Neural cell (in vitro differentiated cells): ENCODE results near the gene NR5A2. TPM values are rescaled to one million over a fixed set of nuclear protein-coding genes. Genes with fewer than 3 reads are reported as not detected.
A peak's percentile ranks its signal among the peaks of the same experiment; 100 is the strongest.

ENCODE experiments used
- H2AFZ ChIP-seq: fragments of 200-600, 300-800 bp; sonication (generic), shearing (Covaris generic); 2 replicates; pipeline ENCODE4 v1.6.0; 2014; ENCODE audit warnings: low read depth, mild to moderate bottlenecking, antibody characterized with exemption, low read length, moderate library complexity
- H3F3A ChIP-seq: fragments of 200-600 bp; shearing (Covaris generic); 2 replicates; pipeline ENCODE4 v1.6.1; 2016; ENCODE audit warnings: mild to moderate bottlenecking, moderate library complexity, mixed read lengths, antibody characterized with exemption, low read length; ENCODE audit not compliant: insufficient read depth, poor library complexity, severe bottlenecking
- H3K27ac ChIP-seq: fragments of 200-600, 300-800 bp; sonication (generic), shearing (Covaris generic); 2 replicates; pipeline ENCODE4 v1.5.1; 2014; ENCODE audit warnings: mild to moderate bottlenecking, low read length, moderate library complexity
- H3K27me3 ChIP-seq: fragments of 300-800, 200-600 bp; sonication (generic), shearing (Covaris generic); 2 replicates; pipeline ENCODE4 v1.6.0; 2014; ENCODE audit warnings: mild to moderate bottlenecking, low read depth, low read length, moderate library complexity; ENCODE audit not compliant: insufficient read depth
- H3K36me3 ChIP-seq: fragments of 300-800, 200-600 bp; sonication (generic), shearing (Covaris generic); 2 replicates; pipeline ENCODE4 v1.5.1; 2014; ENCODE audit warnings: mild to moderate bottlenecking, antibody characterized with exemption, low read length, moderate library complexity; ENCODE audit not compliant: insufficient read depth
- H3K4me2 ChIP-seq: fragments of 300-800, 200-600 bp; sonication (generic), shearing (Covaris generic); 2 replicates; pipeline ENCODE4 v1.6.0; 2014; ENCODE audit warnings: mild to moderate bottlenecking, low read length
- H3K4me3 ChIP-seq: fragments of 300-800, 200-600 bp; sonication (generic), shearing (Covaris generic); 2 replicates; pipeline ENCODE4 v1.5.1; 2014; ENCODE audit warnings: mild to moderate bottlenecking, low read length, moderate library complexity
- H3K79me2 ChIP-seq: fragments of 200-600 bp; shearing (Covaris generic); replicated peaks from 2 replicates; pipeline ENCODE4 v1.6.0; 2014; ENCODE audit warnings: mild to moderate bottlenecking, low read length, moderate library complexity; ENCODE audit not compliant: insufficient read depth
- H3K9ac ChIP-seq: fragments of 300-800, 200-600 bp; sonication (generic), shearing (Covaris generic); 2 replicates; pipeline ENCODE4 v1.6.1; 2016; ENCODE audit warnings: mild to moderate bottlenecking, low read length, mixed read lengths
- H3K9me2 ChIP-seq: fragments of 200-600 bp; shearing (Covaris generic); 2 replicates; pipeline ENCODE4 v1.6.1; 2016; ENCODE audit warnings: mild to moderate bottlenecking, low read length, mixed read lengths; ENCODE audit not compliant: insufficient read depth
- H3K9me3 ChIP-seq: fragments of 200-600, 300-800 bp; sonication (generic), shearing (Covaris generic); 2 replicates; pipeline ENCODE4 v1.6.1; 2016; ENCODE audit warnings: mild to moderate bottlenecking, mixed run types, low read length, moderate library complexity, mixed read lengths
- H4K20me1 ChIP-seq: fragments of 200-600 bp; shearing (Covaris generic); 2 replicates; pipeline ENCODE4 v1.6.1; 2016; ENCODE audit warnings: mild to moderate bottlenecking, mixed run types; ENCODE audit not compliant: insufficient read depth
- EP300 ChIP-seq: fragments of 450-650 bp; conservative IDR thresholded peaks from 2 replicates; pipeline ENCODE4 v1.6.1; 2014; ENCODE audit warnings: antibody characterized with exemption, mild to moderate bottlenecking, moderate library complexity; ENCODE audit not compliant: poor library complexity, severe bottlenecking
- EZH2 ChIP-seq: fragments of 200-600, 300-800 bp; shearing (Covaris generic), sonication (generic); IDR thresholded peaks from 2 replicates; pipeline ENCODE4 v1.6.1; 2014; ENCODE audit warnings: antibody characterized with exemption, low read length, borderline replicate concordance, mild to moderate bottlenecking; ENCODE audit not compliant: insufficient read depth, poor library complexity, severe bottlenecking
- MXI1 ChIP-seq: fragments of 450-650 bp; conservative IDR thresholded peaks from 2 replicates; pipeline ENCODE4 v1.6.1; 2014; ENCODE audit warnings: antibody characterized with exemption, mild to moderate bottlenecking; ENCODE audit not compliant: poor library complexity, severe bottlenecking
- POLR2AphosphoS5 ChIP-seq: IDR thresholded peaks from 2 replicates; pipeline ENCODE4 v1.6.1; 2012
- RAD21 ChIP-seq: fragments of 450-650 bp; conservative IDR thresholded peaks from 2 replicates; pipeline ENCODE4 v1.6.1; 2014; ENCODE audit warnings: antibody characterized with exemption, mild to moderate bottlenecking, moderate library complexity
- SMC3 ChIP-seq: fragments of 450-650 bp; conservative IDR thresholded peaks from 2 replicates; pipeline ENCODE4 v1.6.1; 2014; ENCODE audit warnings: antibody characterized with exemption, mild to moderate bottlenecking, moderate library complexity; ENCODE audit not compliant: poor library complexity
- TAF1 ChIP-seq: IDR thresholded peaks from 2 replicates; pipeline ENCODE4 v1.6.1; 2012; ENCODE audit warnings: low read depth
- polyA plus RNA-seq: library from polyadenylated mRNA; depleted of rRNA; stranded (reverse); fragments of >200 nt; gene quantifications from 2 replicates; pipeline ENCODE4 v1.2.3, GENCODE V29; 2014
- TF ChIP-seq, protein P1 (sequence below): fragments of 450-650 bp; IDR thresholded peaks from 2 replicates; pipeline ENCODE4 v1.5.1; 2014; ENCODE audit warnings: antibody characterized with exemption, mild to moderate bottlenecking, moderate library complexity; ENCODE audit not compliant: poor library complexity, severe bottlenecking

NR5A2 gene
- polyA plus RNA-seq, 1 donor from 2014 or later: not detected

DNA sequence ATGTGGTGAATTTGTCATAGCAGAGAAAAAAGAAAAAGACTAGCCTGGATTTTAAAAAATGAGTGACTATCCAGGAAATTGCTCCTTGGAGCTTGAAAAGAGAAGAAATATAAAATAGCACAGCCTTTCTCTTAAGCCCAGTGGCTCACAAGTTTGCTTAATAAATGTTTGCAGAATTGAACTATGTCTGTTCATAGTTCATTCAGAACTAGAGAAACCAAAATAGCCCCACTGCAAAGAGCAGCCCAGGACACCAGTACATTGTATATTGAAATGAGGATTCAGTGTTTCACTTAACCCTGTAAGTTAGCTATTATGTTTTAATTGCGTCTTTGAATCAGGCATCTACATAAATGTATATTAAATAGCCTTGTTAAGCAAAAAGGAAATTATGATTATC is 88.8 kb downstream of the NR5A2 start:
- no peaks in the 10 kb centered on the region for H3K9me3 ChIP-seq
- H3K4me2 ChIP-seq: no peak overlapping the region
- H3F3A ChIP-seq: no peaks in the 10 kb centered on the region
- no peaks in the 10 kb centered on the region for H3K79me2 ChIP-seq
- no peaks in the 10 kb centered on the region for H3K36me3 ChIP-seq
- H3K27ac ChIP-seq: no peak overlapping the region
- H2AFZ ChIP-seq: no peak overlapping the region
- no peaks in the 10 kb centered on the region for H4K20me1 ChIP-seq
- H3K27me3 ChIP-seq: no peaks in the 10 kb centered on the region
- H3K4me3 ChIP-seq: no peak overlapping the region
- TF ChIP-seq RAD21: no peak
- H3K9me2 ChIP-seq: no peaks in the 10 kb centered on the region
- no peak overlapping the region for H3K9ac ChIP-seq

DNA sequence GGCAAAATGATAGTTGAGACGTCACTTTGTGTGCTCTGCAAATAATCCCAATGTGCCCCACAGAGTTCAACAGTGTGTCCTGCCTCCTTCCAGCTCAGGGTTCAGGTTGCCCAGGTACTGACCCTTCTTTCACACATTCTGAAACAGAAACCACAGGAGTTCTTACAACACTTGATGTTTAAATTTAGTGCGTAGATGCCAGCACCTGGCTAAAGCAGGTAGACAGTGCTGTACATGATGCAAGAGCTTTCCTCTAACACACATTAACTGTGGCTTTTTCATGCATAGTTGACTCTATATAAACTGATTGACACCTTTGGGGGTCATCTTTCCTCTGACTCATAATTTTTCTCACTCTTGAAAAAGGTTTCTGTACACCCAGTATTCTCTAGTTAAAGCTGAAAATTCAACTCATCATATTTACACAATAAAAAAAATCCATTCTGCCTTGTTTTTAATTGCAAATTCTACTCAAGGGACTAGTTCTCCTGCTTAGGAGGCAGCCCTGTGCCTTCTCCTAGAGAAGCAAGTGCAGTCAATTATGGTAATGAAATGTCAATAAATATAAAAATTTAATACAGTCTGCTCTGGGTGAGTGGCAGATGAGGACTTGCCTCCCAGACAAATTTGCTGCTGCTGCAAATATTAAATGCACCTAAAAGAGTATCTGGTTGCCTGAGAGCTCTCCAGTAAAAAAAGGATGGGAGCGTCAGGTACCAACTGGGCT is 91.4 kb downstream of the NR5A2 start:
- TF ChIP-seq TAF1: no peak
- no peak for TF ChIP-seq RAD21
- TF ChIP-seq EP300: peak; percentile 20
- TF ChIP-seq, protein P1, sequence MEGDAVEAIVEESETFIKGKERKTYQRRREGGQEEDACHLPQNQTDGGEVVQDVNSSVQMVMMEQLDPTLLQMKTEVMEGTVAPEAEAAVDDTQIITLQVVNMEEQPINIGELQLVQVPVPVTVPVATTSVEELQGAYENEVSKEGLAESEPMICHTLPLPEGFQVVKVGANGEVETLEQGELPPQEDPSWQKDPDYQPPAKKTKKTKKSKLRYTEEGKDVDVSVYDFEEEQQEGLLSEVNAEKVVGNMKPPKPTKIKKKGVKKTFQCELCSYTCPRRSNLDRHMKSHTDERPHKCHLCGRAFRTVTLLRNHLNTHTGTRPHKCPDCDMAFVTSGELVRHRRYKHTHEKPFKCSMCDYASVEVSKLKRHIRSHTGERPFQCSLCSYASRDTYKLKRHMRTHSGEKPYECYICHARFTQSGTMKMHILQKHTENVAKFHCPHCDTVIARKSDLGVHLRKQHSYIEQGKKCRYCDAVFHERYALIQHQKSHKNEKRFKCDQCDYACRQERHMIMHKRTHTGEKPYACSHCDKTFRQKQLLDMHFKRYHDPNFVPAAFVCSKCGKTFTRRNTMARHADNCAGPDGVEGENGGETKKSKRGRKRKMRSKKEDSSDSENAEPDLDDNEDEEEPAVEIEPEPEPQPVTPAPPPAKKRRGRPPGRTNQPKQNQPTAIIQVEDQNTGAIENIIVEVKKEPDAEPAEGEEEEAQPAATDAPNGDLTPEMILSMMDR: no peak
- Histone ChIP-seq H3K9me2 (no peaks in the 10 kb centered on the region), H3K4me3 (peak overlapping the region; percentile 35), H3K36me3 (no peaks in the 10 kb centered on the region), H3K27ac (no peak overlapping the region), H3F3A (no peaks in the 10 kb centered on the region), H3K79me2 (no peaks in the 10 kb centered on the region), H2AFZ (no peak overlapping the region), H4K20me1 (no peaks in the 10 kb centered on the region), H3K9ac (no peak overlapping the region), H3K9me3 (no peaks in the 10 kb centered on the region), H3K27me3 (no peaks in the 10 kb centered on the region), H3K4me2 (no peak overlapping the region)

- Histone ChIP-seq H3K9me2 (no peaks in the 10 kb centered on the region), H3K4me2 (no peak overlapping the region), H2AFZ (no peak overlapping the region), H3K4me3 (no peak overlapping the region), H3K36me3 (no peaks in the 10 kb centered on the region), H3F3A (no peaks in the 10 kb centered on the region), H3K9me3 (no peaks in the 10 kb centered on the region), H3K27me3 (no peaks in the 10 kb centered on the region), H3K27ac (no peak overlapping the region), H4K20me1 (no peaks in the 10 kb centered on the region), H3K9ac (no peak overlapping the region), H3K79me2 (no peaks in the 10 kb centered on the region)
- TF ChIP-seq EZH2 (no peak), POLR2AphosphoS5 (no peak), EP300 (no peak), MXI1 (no peak)
Measured at GRCh38 chr1:200121421-200121820, 93.9 kb downstream of the NR5A2 start.

DNA sequence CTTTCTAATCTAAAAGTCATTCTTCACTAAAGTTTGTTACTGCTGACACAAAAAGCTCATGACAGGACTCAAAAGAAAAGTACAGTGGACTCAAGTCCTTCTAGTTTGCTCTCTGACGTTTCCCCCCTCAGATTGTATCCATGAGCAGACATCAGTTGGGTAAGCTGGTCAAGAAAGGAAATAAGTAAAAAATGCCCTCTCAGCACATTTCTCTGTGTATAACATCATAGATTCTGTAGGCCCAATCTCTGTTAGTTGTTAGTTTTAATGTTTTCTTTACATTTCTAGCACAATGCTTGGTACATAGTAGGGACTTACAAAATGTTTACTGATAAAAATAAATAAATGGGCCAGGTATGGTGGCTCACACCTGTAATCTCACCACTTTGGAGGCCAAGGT is 96.8 kb downstream of the NR5A2 start:
- H3K4me3 ChIP-seq: no peak overlapping the region
- H2AFZ ChIP-seq: no peak overlapping the region
- H3F3A ChIP-seq: no peaks in the 10 kb centered on the region
- H4K20me1 ChIP-seq: no peaks in the 10 kb centered on the region
- H3K27ac ChIP-seq: no peak overlapping the region
- H3K36me3 ChIP-seq: no peaks in the 10 kb centered on the region
- no peak overlapping the region for H3K4me2 ChIP-seq
- H3K9me3 ChIP-seq: no peaks in the 10 kb centered on the region
- H3K9me2 ChIP-seq: no peaks in the 10 kb centered on the region
- TF ChIP-seq TAF1 (no peak), SMC3 (no peak)
- H3K79me2 ChIP-seq: no peaks in the 10 kb centered on the region
- H3K27me3 ChIP-seq: no peaks in the 10 kb centered on the region
- no peak overlapping the region for H3K9ac ChIP-seq
